GM19324 (cell line): ENCODE results near the gene LRRC8E.

Experiments
- ATAC-seq: cut with Tn5 transposase; IDR thresholded peaks from one replicate; pipeline ENCODE4 v1.9.1; 2021; ENCODE audit warnings: mild to moderate bottlenecking, moderate library complexity; ENCODE audit not compliant: unreplicated experiment, low FRiP score

LRRC8E gene

DNA sequence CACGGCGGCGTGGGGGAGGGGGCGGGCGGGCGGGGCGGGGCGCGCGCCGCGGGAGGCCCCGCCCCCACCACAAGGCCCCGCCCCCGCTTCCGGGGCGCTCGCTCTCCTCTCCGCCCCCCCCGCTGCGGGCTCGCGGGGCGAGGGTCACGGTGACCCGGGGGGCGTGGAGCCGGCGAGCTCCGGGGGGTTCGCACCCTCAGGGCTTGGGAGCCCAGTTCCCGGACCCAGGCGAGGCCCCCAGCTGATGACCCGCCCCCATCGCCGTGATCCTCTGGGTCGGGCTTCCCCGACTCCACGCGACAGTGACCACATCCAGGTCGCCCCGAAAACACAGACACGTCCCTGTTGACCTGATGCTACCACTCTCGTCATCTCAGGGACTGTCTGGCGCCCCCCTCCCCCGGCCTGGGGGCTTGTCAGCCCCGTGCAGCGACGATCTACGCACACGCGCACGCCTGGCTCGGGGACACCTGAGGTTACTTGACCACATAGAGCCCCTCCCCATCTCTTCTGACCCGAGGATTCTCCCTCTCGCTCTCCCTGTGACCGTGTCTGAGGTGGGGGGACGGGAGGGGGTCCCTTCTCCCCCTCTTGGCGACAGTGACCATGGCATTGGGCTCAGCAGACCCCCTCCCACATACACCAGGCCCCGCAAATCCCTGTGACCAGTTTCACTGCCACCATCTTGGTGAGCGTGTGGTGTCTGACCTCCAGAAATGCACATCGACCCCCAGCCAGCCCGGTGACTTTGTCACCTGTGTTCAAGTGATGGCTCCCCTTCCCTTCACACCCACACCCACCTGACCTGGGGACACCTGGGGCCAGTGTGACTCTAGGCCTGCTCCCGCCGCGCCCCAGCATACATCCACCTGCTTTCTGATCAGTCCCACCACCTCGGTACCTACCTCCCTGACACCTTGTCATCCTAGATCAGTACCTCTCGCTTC, 16.0 kb downstream of the LRRC8E start:
- peak; percentile 36 for ATAC-seq

DNA sequence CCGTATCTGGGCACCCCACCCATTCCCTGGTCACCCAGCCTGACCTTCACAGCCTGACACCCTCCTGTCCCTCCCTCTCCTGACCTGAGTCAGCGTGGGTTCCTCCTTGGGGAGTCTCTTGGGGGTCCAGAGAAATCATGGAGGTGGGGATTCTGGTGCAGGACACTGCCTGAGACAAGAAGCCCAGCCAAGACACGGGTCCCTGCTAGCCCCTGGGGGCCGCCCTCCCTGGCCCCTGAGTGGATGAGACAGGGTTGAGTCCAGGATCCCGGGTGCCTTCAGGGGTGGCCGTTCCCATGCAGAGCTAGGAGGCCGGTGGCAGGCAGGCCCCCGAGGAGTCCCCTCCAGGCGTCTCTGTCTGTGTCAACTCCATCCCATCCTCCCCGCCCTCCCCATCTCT, 17.0 kb downstream of the LRRC8E start:
- ATAC-seq = no peak

DNA sequence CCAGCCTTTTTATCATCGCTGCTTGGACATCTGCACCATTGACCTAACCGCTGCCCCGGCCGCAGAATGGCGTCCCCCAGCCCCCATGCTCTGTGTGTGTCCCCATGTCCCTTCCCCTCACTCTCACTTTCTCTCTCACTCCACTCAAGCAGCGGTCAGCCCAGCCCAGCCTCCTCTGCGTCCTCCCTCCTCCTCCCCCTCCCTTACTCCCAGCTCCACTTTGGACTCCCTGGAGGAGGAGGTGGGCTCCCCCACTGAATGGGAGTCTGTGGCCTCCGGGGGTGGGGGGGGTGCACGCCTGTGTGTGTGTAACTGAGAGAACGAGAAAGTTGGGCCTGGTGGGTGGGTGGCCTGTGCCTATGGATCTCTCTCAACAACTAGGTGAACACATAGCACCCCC, 17.5 kb downstream of the LRRC8E start:
- no peak for ATAC-seq

- ATAC-seq = no peak
Measured at GRCh38 chr19:7907122-7907521, 18.8 kb downstream of the LRRC8E start.

DNA sequence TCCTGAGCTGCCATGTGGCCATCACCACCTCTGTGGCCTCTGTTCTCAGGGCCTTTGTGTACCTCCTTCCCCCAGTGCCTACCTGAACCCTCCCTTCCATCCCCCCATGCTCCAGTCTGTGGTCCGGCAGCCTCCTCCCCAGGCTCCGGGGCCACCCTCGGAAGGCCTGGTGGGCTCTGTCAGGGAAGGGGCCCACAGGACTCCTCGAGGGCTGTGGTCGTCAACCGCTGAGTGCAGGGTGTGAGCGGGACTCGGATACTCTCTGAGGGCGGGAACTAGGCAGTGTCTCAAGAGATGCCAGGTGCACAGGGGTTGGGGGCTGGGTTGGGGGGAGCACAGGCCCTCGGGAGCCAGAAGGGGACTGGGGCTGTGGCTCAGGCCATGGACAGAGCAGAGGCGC, 19.2 kb downstream of the LRRC8E start:
- no peak for ATAC-seq

DNA sequence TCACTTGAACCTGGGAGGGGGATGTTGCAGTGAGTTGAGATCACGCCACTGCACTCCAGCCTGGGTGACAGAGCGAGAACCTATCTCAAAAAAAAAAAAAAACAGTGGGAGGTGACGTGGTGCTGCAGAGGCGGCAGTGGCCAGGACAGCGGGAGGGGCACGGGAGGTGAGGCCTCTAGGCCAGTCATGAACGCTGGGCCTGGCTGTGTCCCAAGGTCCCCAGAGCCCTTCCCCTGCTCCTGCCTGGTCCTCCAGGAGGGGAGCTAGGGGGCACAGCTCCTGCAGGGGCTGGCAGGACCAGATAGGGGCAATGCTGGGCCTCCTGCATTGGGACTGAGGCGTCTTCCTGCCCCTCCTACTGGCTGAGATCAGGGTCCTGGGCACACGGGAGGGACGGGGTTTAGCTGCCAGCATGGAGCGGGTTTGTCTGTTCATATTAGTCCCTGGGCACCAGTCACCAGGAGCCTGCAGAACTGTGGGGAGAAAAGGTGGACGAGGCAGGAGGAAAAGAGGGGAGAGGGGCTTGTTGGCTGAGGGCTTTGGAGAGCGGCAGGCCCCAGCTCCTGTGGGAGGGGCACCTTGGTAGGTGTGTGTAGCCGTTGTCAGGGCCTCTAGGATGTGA, 19.9 kb downstream of the LRRC8E start:
- ATAC-seq = no peak

GRCh38 chr19:7908742-7909461, 20.6 kb downstream of the LRRC8E start:
- ATAC-seq = no peak

GRCh38 chr19:7909471-7910067, 21.3 kb downstream of the LRRC8E start:
- no peak for ATAC-seq

- ATAC-seq = no peak
Measured at GRCh38 chr19:7910321-7911161, 22.2 kb downstream of the LRRC8E start.

GRCh38 chr19:7911508-7912143, 23.3 kb downstream of the LRRC8E start:
- ATAC-seq = no peak

GRCh38 chr19:7912144-7912696, 23.9 kb downstream of the LRRC8E start:
- no peak for ATAC-seq

DNA sequence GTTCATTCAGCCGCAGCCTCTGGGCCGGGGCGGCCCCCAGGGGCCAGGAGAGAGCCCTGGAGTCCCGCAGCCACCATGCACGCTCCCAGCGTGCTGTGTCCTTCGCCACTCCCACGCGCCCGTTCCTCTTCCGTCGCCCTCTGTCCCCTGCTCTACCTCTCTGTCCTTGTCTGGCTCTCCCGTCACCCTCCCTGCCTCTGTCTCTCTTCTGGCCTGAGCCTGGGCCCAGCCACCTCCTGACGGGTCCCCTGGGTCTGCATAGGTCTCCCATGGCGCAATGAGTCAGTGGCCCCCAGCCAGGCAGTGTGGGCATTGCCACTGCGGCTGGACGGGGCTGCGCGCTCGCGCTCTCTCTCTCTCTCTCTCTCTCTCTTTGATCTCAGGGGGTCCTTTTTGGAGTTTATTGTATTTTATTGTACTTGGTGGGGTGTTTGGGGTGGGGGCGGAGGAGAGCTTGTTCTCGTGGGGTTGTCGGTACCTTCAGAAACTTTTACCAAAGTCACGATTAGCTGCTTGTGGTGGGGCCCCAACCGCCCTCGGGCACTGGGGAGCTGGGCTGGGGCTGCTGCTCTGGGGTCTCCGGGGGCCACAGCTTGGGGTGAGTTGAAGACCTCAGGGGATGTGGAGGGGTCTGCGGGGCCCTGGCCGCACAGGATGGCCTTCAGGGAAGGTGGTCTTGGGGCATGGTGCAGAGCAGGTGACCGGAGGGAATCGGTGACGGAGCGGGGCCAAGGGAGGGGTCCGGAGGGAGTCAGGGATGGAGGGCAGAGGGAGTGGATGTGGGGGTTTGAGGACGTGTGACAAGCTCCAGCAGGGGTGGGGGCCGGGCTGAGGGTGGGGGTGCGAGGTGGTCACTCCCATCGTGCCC, 24.6 kb downstream of the LRRC8E start:
- no peak for ATAC-seq

DNA sequence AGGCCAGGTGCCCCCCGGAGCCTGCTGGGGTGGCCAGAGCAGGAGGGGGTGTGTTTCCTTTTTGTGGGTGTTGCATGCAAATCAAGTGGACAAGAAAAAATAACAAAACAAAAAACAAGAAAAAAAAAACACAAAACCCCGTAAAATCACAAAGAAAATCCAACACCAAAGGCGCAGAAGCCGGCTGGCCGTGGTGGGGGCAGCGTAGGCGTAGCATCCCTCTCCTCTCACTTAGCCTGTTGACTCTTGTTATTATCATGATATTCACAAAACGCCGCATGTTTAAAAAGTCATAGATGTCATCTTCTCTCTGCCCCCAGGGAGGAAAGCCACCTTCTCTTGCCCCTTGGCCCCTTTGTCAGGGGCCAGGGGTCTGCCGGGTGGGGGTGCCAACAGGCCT, 25.3 kb downstream of the LRRC8E start:
- ATAC-seq = no peak

GRCh38 chr19:7914099-7914498, 25.8 kb downstream of the LRRC8E start:
- ATAC-seq = no peak

GRCh38 chr19:7914598-7915045, 26.3 kb downstream of the LRRC8E start, which contains the start of gene TGFBR3L:
TGFBR3L (plus strand) TSS chr19:7914830.
- no peak for ATAC-seq

GRCh38 chr19:7915250-7916102, 27.2 kb downstream of the LRRC8E start:
- ATAC-seq = no peak
